SU-DHL-6 (cell line): ENCODE data around the gene FBXO36.

Source experiments
- H2AFZ ChIP-seq: fragments of 200-600 bp; sonication (generic); 2 replicates; pipeline ENCODE4 v1.6.1; 2014; ENCODE audit warnings: low read depth, mild to moderate bottlenecking, moderate library complexity, mixed read lengths, antibody characterized with exemption, low read length; ENCODE audit not compliant: severe bottlenecking
- H3F3A ChIP-seq: fragments of 200-600 bp; shearing (Covaris generic); 2 replicates; pipeline ENCODE4 v1.6.0; 2016; ENCODE audit warnings: antibody characterized with exemption, mild to moderate bottlenecking; ENCODE audit not compliant: insufficient read depth
- H3K27ac ChIP-seq: fragments of 200-600 bp; sonication (generic); 2 replicates; pipeline ENCODE4 v1.5.1; 2016; ENCODE audit warnings: low read depth, mild to moderate bottlenecking, low read length, moderate library complexity, mixed read lengths
- H3K27me3 ChIP-seq: fragments of 200-600 bp; sonication (generic), shearing (Covaris generic); 2 replicates; pipeline ENCODE4 v1.6.0; 2014; ENCODE audit warnings: mild to moderate bottlenecking, low read length
- H3K36me3 ChIP-seq: fragments of 200-600 bp; sonication (generic); 2 replicates; pipeline ENCODE4 v1.6.1; 2014; ENCODE audit warnings: mild to moderate bottlenecking, low read length, mixed read lengths
- H3K4me2 ChIP-seq: fragments of 300-600, 200-600 bp; shearing (Covaris generic), sonication (generic); 2 replicates; pipeline ENCODE4 v1.6.0; 2014; ENCODE audit warnings: low read length, low read depth, mild to moderate bottlenecking; ENCODE audit not compliant: poor library complexity, severe bottlenecking
- H3K4me3 ChIP-seq: fragments of 200-600 bp; sonication (generic); 2 replicates; pipeline ENCODE4 v1.5.1; 2014; ENCODE audit warnings: antibody characterized with exemption, low read length, mild to moderate bottlenecking, mixed read lengths; ENCODE audit not compliant: insufficient read depth, poor library complexity, severe bottlenecking
- H3K79me2 ChIP-seq: fragments of 200-600 bp; sonication (generic); 2 replicates; pipeline ENCODE4 v1.6.1; 2014; ENCODE audit warnings: mild to moderate bottlenecking, low read length, moderate library complexity; ENCODE audit not compliant: insufficient read depth
- H3K9ac ChIP-seq: fragments of 200-600 bp; sonication (generic); 2 replicates; pipeline ENCODE4 v1.7.0; 2014; ENCODE audit warnings: mild to moderate bottlenecking, low read length
- H3K9me2 ChIP-seq: fragments of 200-600 bp; sonication (generic); replicated peaks from 2 replicates; pipeline ENCODE4 v1.6.1; 2014; ENCODE audit warnings: low read length; ENCODE audit not compliant: insufficient read depth
- H3K9me3 ChIP-seq: fragments of 200-600 bp; sonication (generic); 2 replicates; pipeline ENCODE4 v1.6.1; 2014; ENCODE audit warnings: low read length, mixed read lengths; ENCODE audit not compliant: insufficient read depth
- H4K20me1 ChIP-seq: fragments of 200-600 bp; sonication (generic); 2 replicates; pipeline ENCODE4 v1.6.1; 2014; ENCODE audit warnings: low read depth, mild to moderate bottlenecking, antibody characterized with exemption, low read length, moderate library complexity, mixed read lengths
- CTCF ChIP-seq: fragments of 200-600 bp; sonication (generic); IDR thresholded peaks from one replicate; pipeline ENCODE4 v1.5.1; 2017; ENCODE audit warnings: antibody characterized with exemption, mild to moderate bottlenecking, low read length, moderate library complexity; ENCODE audit not compliant: insufficient read depth, poor library complexity, severe bottlenecking
- EZH2phosphoT487 ChIP-seq: fragments of 200-600 bp; sonication (generic), shearing (Covaris generic); conservative IDR thresholded peaks from 2 replicates; pipeline ENCODE4 v1.6.1; 2018; ENCODE audit warnings: mild to moderate bottlenecking, antibody characterized with exemption, low read length, moderate library complexity, mixed read lengths

The FBXO36 gene

GRCh38 chr2:229903037-229903436 lies 19.3 kb upstream of the FBXO36 start:
- no peak overlapping the region for H3K4me3 ChIP-seq
- no peak overlapping the region for H3K27ac ChIP-seq
- peaks cover 7% of the 10 kb centered on the region; the same call in 1 of the 2 replicates for H3F3A ChIP-seq
- H3K79me2 ChIP-seq: peaks cover 94% of the 10 kb centered on the region
- H2AFZ ChIP-seq: no peak overlapping the region
- peaks cover 1% of the 10 kb centered on the region; the same call in 1 of the 2 replicates for H3K36me3 ChIP-seq
- H3K27me3 ChIP-seq: no peaks in the 10 kb centered on the region
- no peaks in the 10 kb centered on the region for H3K9me3 ChIP-seq
- peaks cover 10% of the 10 kb centered on the region for H4K20me1 ChIP-seq
- H3K9me2 ChIP-seq: no peaks in the 10 kb centered on the region
- H3K9ac ChIP-seq: no peak overlapping the region
- H3K4me2 ChIP-seq: no peak overlapping the region
- TF ChIP-seq CTCF (no peak), EZH2phosphoT487 (no peak)

- Histone ChIP-seq H3K4me3 (no peak overlapping the region), H3F3A (peaks cover 7% of the 10 kb centered on the region; the same call in 1 of the 2 replicates), H2AFZ (no peak overlapping the region), H3K4me2 (no peak overlapping the region), H4K20me1 (peaks cover 7% of the 10 kb centered on the region), H3K27ac (no peak overlapping the region), H3K79me2 (peaks cover 94% of the 10 kb centered on the region), H3K9me2 (no peaks in the 10 kb centered on the region), H3K9me3 (no peaks in the 10 kb centered on the region), H3K36me3 (peaks cover 3% of the 10 kb centered on the region; the same call in 1 of the 2 replicates), H3K9ac (no peak overlapping the region), H3K27me3 (no peaks in the 10 kb centered on the region)
- no peak for TF ChIP-seq EZH2phosphoT487
- TF ChIP-seq CTCF: no peak
These were observed 16.7 kb upstream of the FBXO36 start for GRCh38 chr2:229905601-229906000.

DNA sequence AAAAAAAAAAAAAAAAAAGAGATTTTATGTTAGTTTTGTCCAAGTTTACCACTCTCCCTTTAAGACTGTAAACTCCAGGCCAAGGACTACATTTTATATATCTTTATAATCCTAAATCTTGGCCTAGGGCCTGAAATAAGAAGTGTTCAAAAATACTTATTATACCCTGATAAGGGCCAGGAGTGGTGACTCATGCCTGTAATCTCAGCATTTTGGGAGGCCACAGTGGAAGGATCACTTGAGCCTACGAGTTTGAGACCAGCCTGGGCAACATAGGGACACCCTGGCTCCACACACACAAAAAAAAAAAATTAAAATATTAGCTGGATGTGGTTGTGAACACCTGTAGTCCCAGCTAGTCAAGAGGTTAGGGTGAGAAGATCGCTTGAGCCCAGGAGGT lies 13.2 kb upstream of the FBXO36 start:
- Histone ChIP-seq H3K27ac (no peak overlapping the region), H3K9me2 (no peaks in the 10 kb centered on the region), H3K27me3 (no peaks in the 10 kb centered on the region), H4K20me1 (peaks cover 12% of the 10 kb centered on the region), H3K79me2 (peaks cover 95% of the 10 kb centered on the region), H2AFZ (no peak overlapping the region), H3K9ac (no peak overlapping the region), H3K36me3 (0 out of 2 replicates have a peak, but pooled peaks cover 3% of the 10 kb centered on the region), H3K4me3 (no peak overlapping the region), H3F3A (peaks cover 7% of the 10 kb centered on the region; the same call in 1 of the 2 replicates), H3K9me3 (no peaks in the 10 kb centered on the region), H3K4me2 (no peak overlapping the region)
- TF ChIP-seq CTCF (no peak), EZH2phosphoT487 (no peak)
